GM12865 (cell line): ENCODE results near the gene HEATR5B.

Source experiments
- DNase-seq: peaks from one replicate; pipeline ENCODE4 v3.0.0; 2010; ENCODE audit warnings: low read depth
- H3K4me3 ChIP-seq: 2 replicates; pipeline ENCODE4 v1.5.1; 2011; ENCODE audit warnings: mild to moderate bottlenecking, low read depth, low read length, control low read depth
- TF ChIP-seq, protein P1 (sequence below): IDR thresholded peaks from 2 replicates; pipeline ENCODE4 v1.5.1; 2011; ENCODE audit warnings: low read length, control low read depth, low read depth, inconsistent platforms; ENCODE audit not compliant: insufficient read depth; ENCODE audit errors: missing control alignments

Gene HEATR5B

GRCh38 chr2:37052600-37053332 lies 31.4 kb downstream of the HEATR5B start:
- TF ChIP-seq, protein P1, sequence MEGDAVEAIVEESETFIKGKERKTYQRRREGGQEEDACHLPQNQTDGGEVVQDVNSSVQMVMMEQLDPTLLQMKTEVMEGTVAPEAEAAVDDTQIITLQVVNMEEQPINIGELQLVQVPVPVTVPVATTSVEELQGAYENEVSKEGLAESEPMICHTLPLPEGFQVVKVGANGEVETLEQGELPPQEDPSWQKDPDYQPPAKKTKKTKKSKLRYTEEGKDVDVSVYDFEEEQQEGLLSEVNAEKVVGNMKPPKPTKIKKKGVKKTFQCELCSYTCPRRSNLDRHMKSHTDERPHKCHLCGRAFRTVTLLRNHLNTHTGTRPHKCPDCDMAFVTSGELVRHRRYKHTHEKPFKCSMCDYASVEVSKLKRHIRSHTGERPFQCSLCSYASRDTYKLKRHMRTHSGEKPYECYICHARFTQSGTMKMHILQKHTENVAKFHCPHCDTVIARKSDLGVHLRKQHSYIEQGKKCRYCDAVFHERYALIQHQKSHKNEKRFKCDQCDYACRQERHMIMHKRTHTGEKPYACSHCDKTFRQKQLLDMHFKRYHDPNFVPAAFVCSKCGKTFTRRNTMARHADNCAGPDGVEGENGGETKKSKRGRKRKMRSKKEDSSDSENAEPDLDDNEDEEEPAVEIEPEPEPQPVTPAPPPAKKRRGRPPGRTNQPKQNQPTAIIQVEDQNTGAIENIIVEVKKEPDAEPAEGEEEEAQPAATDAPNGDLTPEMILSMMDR: no peak
- no peak overlapping the region for H3K4me3 ChIP-seq
- DNase-seq: no peak

DNA sequence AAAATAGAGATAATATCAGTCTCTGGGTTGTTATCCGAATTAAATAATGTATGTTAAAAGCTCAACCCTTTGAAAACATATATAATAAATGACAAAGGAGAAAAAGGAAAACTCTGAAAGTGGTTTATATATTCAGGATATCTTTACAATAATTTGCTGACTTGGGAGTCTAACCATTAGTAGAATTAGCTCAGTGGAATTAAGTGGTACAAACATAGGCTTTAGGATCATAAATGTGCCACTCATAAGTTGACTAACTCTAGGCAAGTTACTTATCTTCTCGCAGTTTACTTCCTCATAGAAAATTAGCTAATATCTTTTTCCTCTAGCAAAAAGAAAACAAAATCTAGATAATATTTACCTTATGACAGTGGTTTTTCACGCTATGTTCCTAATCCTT lies 44.6 kb downstream of the HEATR5B start:
- H3K4me3 ChIP-seq: no peak overlapping the region
- TF ChIP-seq, protein P1: no peak
- DNase-seq: no peak

DNA sequence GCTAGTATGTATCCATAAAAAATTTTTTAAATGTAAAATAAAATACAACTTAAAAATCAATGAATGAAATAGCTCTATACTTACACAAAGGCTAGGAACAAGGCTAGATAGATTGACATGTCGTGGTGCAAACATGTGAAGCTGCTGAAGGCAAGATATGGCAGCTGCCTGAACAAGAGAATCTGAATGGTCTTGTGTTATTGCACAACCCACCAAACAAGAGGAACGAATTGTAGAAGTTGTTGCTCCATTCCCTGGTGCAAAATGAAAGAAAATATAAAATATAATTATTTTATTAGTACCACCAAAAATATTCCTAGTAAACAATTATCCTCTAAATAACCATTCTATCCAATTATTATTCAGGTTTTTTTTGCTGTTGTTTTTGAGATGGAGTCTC lies 46.4 kb downstream of the HEATR5B start:
- TF ChIP-seq, protein P1: no peak
- DNase-seq: no peak
- no peak overlapping the region for H3K4me3 ChIP-seq

DNA sequence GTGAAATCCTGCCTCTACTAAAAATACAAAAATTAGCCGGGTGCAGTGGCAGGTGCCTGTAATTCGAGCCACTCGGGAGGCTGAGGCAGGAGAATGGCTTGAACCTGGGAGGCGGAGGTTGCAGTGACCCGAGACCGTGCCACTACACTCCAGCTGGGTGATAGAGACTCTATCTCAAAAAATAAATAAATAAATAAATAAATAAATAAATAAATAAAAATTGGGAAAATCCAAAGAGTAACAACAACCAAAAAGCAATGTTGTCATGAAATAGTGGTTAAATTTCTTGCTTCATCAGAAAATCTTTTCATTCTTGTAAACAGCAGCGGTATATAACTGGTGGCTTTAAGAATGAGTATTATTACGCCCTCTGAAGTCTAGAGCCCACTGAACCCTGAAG lies 54.4 kb downstream of the HEATR5B start:
- no peak overlapping the region for H3K4me3 ChIP-seq
- TF ChIP-seq, protein P1: no peak

GRCh38 chr2:37026050-37026449 lies 58.1 kb downstream of the HEATR5B start:
- peak; percentile 19 for DNase-seq
- TF ChIP-seq, protein P1: peak; percentile 21
- no peak overlapping the region for H3K4me3 ChIP-seq

More for the DNA sequence above, 54.4 kb downstream of the HEATR5B start:
- no peak for DNase-seq

DNA sequence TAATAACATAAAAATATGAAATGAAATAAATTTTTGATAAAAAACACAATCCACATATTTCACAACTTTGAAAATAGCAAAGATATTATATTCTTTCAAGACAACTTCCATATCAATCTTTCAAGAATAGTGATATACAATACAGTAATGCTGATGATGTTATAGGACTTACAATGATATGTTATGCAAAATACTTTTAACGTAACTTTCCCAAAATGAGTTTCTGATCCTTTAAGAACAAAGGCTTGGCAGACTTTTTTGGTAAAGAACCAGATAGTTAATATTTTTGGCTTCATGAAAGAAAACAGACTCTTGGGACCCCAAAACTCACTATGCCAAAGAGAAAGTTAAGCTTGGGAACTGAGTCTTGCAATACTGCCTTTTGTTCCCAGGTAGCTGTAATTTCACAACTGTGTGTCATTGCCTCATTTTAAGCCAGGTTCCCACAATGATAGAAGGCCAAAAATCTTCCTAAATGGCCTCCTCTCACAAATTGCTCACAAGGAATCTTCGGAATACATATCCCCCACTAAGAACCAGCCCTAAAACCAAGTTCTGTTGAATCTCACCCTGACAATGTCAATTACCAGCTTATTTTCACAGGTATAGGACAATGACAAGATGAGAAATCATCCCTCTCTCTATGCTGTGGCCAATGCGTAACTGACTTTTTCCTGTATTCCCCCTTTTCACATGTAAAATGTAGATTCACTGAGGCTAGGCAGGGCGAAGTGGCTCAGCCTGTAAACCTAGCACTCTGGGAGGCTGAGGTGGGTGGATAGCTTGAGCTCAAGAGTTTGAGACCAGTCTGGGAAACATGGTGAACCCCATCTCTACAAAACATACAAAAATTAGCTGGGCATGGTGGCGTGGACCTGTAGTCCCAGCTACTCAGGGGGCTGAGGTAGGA lies 63.0 kb downstream of the HEATR5B start:
- DNase-seq: no peak
- TF ChIP-seq, protein P1: no peak
- H3K4me3 ChIP-seq: no peak overlapping the region
